ENCODE measurements around the gene TMEM91. TPM values are rescaled to one million over a fixed set of nuclear protein-coding genes. Genes with fewer than 3 reads are reported as not detected.

Gene TMEM91
- total RNA-seq, 4 donors from 2014 or later: 3.3 to 22.7 (median 17.4) TPM

DNA sequence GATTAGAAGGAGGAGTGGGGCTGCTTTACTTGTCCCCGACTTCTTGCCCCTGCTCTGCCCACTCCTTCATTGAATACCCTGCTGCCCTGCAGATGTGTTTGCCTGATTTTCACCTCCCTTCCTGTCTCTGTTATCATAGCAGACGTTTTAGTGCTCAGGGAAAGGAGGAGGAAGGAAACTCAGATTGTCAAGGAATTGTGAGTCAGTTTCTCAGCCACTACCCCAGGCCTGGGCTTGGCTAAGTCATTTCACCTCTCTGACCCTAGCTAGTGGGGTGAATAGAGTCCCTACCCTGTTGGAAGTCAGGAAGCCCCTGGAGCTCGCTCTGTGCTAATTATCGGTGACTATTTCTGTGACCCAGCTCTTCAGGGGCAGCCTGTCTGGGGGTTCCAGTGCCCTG lies 25.1 kb downstream of the TMEM91 start:
- TF ChIP-seq, protein P1, sequence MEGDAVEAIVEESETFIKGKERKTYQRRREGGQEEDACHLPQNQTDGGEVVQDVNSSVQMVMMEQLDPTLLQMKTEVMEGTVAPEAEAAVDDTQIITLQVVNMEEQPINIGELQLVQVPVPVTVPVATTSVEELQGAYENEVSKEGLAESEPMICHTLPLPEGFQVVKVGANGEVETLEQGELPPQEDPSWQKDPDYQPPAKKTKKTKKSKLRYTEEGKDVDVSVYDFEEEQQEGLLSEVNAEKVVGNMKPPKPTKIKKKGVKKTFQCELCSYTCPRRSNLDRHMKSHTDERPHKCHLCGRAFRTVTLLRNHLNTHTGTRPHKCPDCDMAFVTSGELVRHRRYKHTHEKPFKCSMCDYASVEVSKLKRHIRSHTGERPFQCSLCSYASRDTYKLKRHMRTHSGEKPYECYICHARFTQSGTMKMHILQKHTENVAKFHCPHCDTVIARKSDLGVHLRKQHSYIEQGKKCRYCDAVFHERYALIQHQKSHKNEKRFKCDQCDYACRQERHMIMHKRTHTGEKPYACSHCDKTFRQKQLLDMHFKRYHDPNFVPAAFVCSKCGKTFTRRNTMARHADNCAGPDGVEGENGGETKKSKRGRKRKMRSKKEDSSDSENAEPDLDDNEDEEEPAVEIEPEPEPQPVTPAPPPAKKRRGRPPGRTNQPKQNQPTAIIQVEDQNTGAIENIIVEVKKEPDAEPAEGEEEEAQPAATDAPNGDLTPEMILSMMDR (IDR thresholded peaks at IDR 0.05; ENCODE audit: low read depth): no peak

DNA sequence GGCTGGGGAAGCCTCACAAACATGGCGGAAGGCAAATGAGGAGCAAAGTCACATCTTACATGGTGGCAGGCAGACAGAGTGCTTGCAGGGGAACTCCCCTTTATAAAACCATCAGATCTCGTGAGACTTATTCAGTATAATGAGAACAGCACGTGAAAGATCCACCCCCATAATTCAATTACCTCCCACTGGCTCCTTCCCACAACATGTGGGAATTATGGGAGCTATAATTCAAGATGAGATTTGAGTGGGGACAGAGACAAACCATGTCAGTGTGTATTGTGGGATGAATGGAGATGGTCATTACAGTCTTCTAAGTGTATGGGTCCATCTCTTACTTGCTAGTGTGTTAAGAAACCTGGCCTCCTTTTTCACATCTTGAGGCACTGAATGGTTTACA lies 25.7 kb downstream of the TMEM91 start:
- TF ChIP-seq, protein P1 (IDR thresholded peaks at IDR 0.05; ENCODE audit: low read depth): no peak

DNA sequence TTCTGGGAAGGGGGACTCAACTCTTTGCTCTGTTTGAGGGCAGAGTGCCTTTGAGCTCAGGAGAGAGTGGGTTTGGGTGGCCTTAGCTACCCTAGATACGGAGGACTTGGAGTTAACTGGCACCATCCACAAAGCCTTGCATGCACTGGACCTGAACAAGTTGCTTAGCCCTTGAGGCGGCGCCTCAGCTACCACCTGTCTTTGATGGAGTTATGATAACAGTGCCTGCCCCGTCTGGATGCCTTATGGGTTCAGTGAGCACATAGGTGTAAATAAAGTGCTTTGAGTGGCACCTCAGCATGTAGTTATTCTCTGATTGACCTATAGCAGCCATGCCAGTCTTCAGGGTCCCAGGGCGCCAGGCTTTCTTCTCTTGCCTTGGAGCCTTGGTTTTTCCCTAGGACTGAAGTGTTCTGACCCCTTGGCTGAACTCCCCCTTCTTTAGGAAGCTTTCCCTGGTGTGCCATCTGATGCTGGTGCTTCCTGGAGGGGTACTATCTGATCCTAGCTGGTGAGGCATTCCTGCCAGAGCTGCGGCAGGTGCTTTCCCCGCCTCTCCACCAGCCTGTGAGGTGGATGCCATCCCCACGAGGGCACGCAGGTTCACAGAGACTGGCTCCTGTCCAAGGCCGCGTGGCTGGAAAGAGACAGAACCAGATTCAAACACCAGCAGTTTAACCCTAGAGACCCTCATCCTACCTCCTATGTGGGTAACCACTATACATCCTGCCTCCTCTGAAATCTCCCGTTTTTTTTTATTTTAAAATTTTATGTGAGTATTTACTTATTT lies 27.0 kb downstream of the TMEM91 start:
- TF ChIP-seq, protein P1 (IDR thresholded peaks at IDR 0.05; ENCODE audit: low read depth): no peak

DNA sequence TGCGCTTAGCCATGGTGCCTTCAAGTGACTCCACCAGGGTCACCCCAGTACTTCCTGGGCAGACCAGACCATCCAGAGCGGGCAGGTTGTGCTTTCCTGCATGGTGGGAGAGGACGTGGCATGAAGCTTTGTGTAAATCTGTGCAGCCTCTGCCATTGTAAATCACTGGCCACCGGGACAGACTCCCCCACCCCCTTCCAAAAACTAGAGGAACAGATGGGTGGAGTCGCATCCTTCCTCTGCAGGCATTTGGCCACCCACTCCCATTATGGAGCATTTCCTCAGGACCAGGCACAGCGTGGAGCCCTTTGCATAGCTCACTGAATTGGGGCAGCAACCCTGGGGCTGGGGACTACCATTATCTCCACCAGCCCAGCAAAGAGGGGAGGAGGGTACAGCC lies 29.4 kb downstream of the TMEM91 start:
- TF ChIP-seq, protein P1 (IDR thresholded peaks at IDR 0.05; ENCODE audit: low read depth): no peak

DNA sequence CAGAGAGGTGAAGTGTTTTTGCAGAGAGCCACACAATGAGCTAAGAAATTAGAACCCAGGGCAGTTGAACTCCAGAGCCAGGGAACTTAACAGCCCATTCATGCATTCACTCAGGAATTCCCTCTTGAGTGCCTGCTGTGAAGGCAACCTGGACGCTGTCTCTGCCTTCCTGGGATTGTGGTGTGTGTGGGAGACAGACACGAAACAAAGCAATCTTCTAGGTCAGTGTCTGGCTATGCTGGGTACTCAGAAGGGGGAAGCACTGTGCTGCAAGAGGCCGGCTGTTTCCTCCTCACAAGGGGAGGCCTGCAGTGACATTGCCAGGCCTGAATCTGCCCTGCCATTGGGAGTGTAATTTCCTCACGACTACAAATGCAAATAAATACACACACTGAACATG lies 30.9 kb downstream of the TMEM91 start:
- TF ChIP-seq, protein P1 (IDR thresholded peaks at IDR 0.05; ENCODE audit: low read depth): no peak

DNA sequence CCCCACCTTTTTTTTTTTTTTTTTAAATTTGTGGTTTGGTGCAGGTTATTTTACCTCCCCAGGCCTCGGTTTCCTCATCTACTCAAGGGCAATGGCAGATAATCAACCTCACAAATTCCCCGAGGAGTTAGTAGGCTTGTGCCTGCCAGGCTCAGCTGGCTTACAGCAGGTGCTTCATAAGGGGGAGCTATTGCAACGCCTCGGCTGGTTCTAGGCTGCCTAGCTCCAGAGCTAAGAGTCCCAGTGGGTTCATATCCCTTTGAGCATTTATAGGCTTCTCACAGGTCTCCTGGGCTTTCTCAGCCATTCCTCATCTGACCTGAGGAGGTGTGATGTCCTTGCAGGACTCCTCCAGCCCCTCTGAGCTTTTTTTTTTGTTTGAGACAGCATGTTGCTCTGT lies 31.9 kb downstream of the TMEM91 start:
- TF ChIP-seq, protein P1 (IDR thresholded peaks at IDR 0.05; ENCODE audit: low read depth): no peak

DNA sequence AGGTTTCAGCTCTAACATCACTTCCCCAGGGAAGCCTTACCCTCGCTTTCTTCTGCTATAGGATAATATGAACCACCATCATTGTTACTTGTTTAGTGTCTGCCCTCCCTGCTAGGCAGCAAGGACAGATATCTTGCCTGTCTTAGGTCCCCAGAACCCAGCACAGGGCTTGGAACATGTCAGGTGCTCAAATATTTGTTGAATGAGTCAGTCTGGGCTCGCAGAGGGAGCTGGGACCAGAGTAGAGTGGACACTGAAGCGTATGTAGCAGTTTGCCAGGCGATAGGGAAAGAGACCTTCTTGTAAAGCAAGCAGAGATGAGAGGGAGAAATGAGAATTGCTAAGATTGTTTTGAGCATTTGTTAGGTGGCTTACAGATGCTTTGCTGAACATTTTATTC lies 33.0 kb downstream of the TMEM91 start:
- TF ChIP-seq, protein P1 (IDR thresholded peaks at IDR 0.05; ENCODE audit: low read depth): no peak

Measured in subcutaneous adipose tissue (tissue), 4 donors.